Measurements from ENCODE around the gene EP400.

EP400 gene

GRCh38 chr12:132019891-132020290, 70.1 kb downstream of the EP400 start:
- no peak for DNase-seq (ENCODE audit: low spot score)

GRCh38 chr12:132020292-132020691, 70.5 kb downstream of the EP400 start:
- no peak for DNase-seq (ENCODE audit: low spot score)

DNA sequence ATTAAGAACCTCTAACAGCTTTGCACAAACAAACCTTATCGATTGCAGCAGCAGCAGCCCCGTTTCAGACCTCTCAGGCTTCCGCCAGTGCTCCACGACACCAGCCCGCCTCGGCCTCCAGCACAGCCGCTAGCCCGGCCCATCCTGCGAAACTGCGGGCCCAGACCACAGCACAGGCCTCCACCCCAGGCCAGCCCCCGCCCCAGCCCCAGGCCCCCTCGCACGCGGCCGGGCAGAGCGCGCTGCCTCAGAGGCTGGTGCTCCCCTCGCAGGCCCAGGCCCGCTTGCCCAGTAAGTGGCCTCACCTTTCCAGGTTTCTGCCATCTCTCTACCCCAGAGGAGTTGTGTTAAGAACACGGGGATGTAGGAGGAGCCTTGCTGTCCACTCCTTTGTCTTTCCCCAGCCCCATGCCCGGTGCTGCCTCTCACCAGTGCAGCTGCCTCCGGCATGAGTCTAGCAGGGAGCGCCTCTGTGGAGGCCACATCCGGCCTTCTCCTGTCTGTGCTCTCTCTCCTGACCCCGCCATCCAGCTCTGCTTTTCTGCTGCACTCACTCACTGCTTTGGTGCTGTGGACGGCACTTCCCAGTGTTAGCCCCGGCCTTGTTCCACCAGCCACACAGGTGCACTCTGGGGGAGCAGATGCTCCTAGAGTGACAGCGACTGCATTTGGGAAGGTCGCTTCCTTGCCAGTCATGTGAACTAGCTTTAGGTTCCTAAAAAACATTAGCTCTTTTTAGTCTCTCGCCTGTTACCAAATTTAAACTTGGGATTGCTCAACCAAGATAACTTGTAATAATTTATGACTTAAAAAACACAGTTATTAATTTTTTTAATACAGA, 71.5 kb downstream of the EP400 start:
- no peak for DNase-seq (ENCODE audit: low spot score)

GRCh38 chr12:132021965-132022364, 72.2 kb downstream of the EP400 start:
- no peak for DNase-seq (ENCODE audit: low spot score)

DNA sequence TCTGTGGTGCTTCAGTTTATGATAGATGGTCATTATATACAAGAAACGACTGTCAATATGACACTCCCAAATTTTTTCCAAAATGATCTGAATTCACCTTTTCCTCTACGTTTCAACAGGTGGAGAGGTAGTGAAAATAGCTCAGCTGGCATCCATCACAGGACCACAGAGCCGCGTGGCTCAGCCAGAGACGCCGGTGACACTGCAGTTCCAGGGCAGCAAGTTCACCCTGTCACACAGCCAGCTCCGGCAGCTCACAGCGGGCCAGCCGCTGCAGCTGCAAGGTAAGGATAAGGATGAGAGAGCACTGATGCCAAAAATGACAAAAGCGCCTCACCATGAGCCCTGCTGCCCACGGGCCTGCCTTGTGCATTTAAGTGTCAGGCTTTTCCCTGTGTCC, 73.9 kb downstream of the EP400 start:
- no peak for DNase-seq (ENCODE audit: low spot score)

GRCh38 chr12:132024758-132025157, 75.0 kb downstream of the EP400 start:
- no peak for DNase-seq (ENCODE audit: low spot score)

DNA sequence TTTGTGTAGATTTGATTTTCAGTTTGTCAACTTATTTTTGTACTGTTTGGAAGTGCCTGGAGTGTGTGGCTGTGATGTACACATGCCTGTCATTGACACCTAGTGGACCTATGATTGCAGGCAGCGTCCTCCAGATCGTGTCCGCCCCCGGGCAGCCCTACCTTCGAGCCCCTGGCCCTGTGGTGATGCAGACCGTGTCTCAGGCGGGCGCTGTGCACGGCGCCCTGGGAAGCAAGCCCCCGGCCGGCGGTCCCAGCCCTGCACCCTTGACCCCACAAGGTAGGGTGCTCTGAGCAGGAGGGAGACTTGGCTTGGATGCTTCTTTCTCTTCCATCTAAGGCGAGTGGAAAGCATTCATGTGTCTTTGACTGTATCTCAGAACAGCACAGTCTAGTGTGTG, 75.8 kb downstream of the EP400 start:
- DNase-seq (ENCODE audit: low spot score), result no peak

DNA sequence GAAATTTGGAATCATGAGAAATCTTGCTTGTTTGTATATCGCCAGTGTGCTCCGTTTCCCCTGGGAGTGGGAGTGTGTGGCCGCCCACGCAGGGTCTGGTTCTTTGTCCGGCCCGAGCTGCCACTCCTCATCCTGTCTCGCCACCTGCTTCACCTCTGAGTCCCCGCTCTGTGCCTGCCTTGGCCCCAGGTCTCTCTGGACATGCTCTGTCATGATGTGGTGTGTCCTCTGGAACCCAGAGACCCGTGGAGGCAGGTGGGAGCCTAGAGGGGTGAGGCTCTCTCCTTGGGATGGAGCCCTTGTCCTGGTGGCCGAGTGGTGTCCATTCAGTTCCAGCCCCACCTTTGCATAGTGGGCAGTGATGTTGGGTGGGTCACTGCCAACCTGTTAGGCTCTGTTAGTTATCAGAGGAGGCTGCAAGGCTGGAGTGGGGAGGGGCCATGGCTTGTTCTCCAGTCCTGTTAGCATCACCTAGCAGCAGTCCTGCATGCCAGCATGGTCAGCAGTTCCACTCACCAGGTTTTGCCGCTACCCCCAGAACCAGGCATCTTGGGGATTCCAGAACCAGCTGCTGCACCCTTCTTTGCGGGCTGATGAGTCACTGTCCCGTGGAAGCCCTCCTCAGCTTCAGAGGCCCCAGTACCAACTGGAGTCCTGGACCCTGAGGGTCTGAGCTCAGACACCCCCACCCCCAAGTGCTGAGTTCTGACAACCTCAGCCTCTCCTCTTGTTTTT, 76.5 kb downstream of the EP400 start:
- DNase-seq (ENCODE audit: low spot score), result no peak

DNA sequence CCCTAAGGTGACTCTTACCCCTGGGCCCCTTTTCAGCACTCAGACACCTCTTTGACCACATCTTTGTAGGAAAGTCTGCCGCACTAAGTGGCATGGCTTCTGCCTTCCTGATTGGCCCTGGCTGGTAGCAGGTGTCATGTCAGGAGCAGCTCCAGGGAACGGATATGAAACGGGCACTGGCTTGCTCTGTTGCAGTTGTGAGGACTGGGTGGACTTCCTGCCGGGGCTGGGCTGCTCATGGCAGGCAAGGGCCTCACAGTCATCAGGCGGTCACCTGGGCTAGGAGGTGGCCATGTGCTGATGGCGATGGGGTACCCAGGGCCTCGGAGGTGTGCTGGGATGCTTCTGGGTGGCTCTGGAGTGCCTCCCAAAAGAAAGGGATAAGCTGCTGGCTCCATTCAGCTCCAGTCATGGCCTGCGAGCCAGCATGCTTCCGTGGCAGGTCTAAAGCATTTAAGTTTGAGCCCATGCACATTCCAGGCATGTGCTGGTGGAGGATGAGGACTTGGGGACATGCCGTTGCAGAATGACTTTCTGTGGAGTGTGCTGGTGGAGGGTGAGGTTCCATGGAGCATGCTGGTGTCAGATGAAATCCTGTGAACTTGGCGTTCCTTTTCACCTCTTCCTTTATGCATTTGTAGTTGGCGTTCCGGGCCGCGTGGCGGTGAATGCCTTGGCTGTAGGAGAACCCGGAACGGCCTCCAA, 77.2 kb downstream of the EP400 start:
- no peak for DNase-seq (ENCODE audit: low spot score)

DNA sequence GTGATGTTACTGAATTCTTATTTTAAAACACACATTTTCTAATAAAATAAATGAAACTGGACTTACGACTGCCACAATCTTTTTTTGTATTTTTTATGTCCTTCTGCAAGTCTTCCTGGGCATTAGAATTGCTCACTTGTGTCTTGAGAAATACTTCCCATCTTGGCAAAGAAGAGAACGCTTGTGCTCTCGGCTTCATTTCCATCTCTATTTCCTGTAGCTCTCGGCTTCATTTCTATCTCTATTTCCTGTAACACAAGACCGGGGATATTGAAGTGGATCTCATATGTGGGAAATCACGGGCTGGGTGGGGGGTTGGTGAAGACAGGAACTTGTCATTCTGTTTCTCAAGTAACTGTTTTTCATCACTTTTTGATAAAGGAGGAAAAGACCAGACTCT, 77.9 kb downstream of the EP400 start:
- no peak for DNase-seq (ENCODE audit: low spot score)

- DNase-seq (ENCODE audit: low spot score), result no peak
Measured at GRCh38 chr12:132028111-132028510, 78.4 kb downstream of the EP400 start.

DNA sequence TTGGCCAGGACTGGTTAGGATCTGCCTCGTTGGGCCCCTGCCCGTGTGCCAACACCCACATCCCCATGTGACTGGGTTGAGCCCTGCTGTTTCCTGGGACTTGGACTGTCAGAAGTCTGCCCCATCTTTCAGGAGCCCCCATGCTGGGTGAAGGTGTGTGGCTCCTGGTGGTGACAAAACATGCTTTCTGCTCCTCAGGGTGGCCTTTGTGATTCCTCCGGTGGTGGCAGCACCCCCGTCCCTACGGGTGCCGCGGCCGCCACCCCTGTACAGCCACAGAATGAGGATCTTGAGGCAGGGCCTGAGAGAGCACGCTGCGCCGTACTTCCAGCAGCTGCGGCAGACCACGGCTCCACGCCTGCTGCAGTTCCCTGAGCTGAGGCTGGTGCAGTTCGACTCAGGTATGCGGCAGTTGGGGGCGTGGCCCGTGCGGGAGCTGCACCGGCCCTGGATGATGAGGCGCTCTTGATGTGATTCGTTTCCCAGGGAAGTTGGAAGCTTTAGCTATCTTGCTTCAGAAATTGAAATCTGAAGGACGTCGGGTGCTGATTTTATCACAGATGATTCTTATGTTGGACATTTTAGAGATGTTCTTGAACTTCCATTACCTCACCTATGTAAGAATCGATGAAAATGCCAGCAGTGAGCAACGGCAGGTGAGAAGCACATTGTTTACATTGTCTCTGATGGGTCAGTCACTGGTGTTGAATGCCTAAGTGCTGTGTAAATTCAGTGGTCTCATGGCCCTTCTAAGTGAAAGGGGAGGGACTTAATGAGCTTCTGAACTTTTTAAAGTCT, 80.0 kb downstream of the EP400 start:
- no peak for DNase-seq (ENCODE audit: low spot score)

- DNase-seq (ENCODE audit: low spot score), result no peak
Measured at GRCh38 chr12:132030367-132031038, 80.8 kb downstream of the EP400 start.

GRCh38 chr12:132033627-132034026, 83.9 kb downstream of the EP400 start:
- DNase-seq (ENCODE audit: low spot score), result no peak

- no peak for DNase-seq (ENCODE audit: low spot score)
Measured at GRCh38 chr12:132036063-132036683, 86.4 kb downstream of the EP400 start.

GRCh38 chr12:132040906-132041606, 91.3 kb downstream of the EP400 start:
- no peak for DNase-seq (ENCODE audit: low spot score)

- no peak for DNase-seq (ENCODE audit: low spot score)
Measured at GRCh38 chr12:132043216-132043615, 93.5 kb downstream of the EP400 start.

- no peak for DNase-seq (ENCODE audit: low spot score)
Measured at GRCh38 chr12:132043770-132044467, 94.2 kb downstream of the EP400 start.

GRCh38 chr12:132044661-132045412, 95.1 kb downstream of the EP400 start:
- no peak for DNase-seq (ENCODE audit: low spot score)

Measured in iPS-NIHi11 (cell line).